HepG2 (cell line): ENCODE results near the gene ZNF277. TPM values are rescaled to one million over a fixed set of nuclear protein-coding genes. Genes with fewer than 3 reads are reported as not detected.

Experiments used
- ARID4A ChIP-seq: sonication (generic); formaldehyde crosslinking; IDR thresholded peaks from 2 replicates; pipeline ENCODE4 v1.5.0; 2020; ENCODE audit warnings: mild to moderate bottlenecking, missing genetic modification reagents, borderline replicate concordance
- ATF3 ChIP-seq: sonication (generic); formaldehyde crosslinking; IDR thresholded peaks from 2 replicates; pipeline ENCODE4 v1.4.0; 2020; ENCODE audit warnings: missing genetic modification reagents
- JUN ChIP-seq: sonication (generic); formaldehyde crosslinking; IDR thresholded peaks from 2 replicates; pipeline ENCODE4 v1.4.0; 2020; ENCODE audit warnings: mild to moderate bottlenecking, missing genetic modification reagents
- MED8 ChIP-seq: sonication (generic); formaldehyde crosslinking; IDR thresholded peaks from 2 replicates; pipeline ENCODE4 v1.8.1; 2023; ENCODE audit warnings: mild to moderate bottlenecking, missing genetic modification reagents; ENCODE audit not compliant: insufficient replicate concordance
- NCOR1 ChIP-seq: fragments of 200-600 bp; sonication (generic); IDR thresholded peaks from 2 replicates; pipeline ENCODE4 v1.7.0; 2017; ENCODE audit warnings: antibody characterized with exemption, low read length, borderline replicate concordance
- PRDM15 ChIP-seq: sonication (generic); formaldehyde crosslinking; IDR thresholded peaks from 2 replicates; pipeline ENCODE4 v1.4.0; 2020; ENCODE audit warnings: missing genetic modification reagents
- RNF219 ChIP-seq: sonication (generic); formaldehyde crosslinking; IDR thresholded peaks from 2 replicates; pipeline ENCODE4 v1.5.0; 2020; ENCODE audit warnings: mild to moderate bottlenecking, missing genetic modification reagents
- XBP1 ChIP-seq: sonication (generic); formaldehyde crosslinking; IDR thresholded peaks from 2 replicates; pipeline ENCODE4 v1.5.0; 2020; ENCODE audit warnings: missing genetic modification reagents
- YY1 ChIP-seq: IDR thresholded peaks from 2 replicates; pipeline ENCODE4 v1.6.1; 2011; ENCODE audit warnings: low read length, low read depth, moderate library complexity, mild to moderate bottlenecking; ENCODE audit not compliant: insufficient read depth, insufficient replicate concordance
- ZBTB8A ChIP-seq: sonication (generic); formaldehyde crosslinking; IDR thresholded peaks from 2 replicates; pipeline ENCODE4 v1.4.0; 2020; ENCODE audit warnings: mild to moderate bottlenecking, low read depth, missing genetic modification reagents, borderline replicate concordance
- ZNF383 ChIP-seq: sonication (generic); formaldehyde crosslinking; IDR thresholded peaks from 2 replicates; pipeline ENCODE4 v1.4.0; 2020; ENCODE audit warnings: missing genetic modification reagents, mild to moderate bottlenecking, borderline replicate concordance
- ZNF552 ChIP-seq: sonication (generic); formaldehyde crosslinking; IDR thresholded peaks from 2 replicates; pipeline ENCODE4 v1.9.0; 2022; ENCODE audit warnings: missing genetic modification reagents, mild to moderate bottlenecking, borderline replicate concordance
- ZNF615 ChIP-seq: sonication (generic); formaldehyde crosslinking; IDR thresholded peaks from 2 replicates; pipeline ENCODE4 v1.5.0; 2020; ENCODE audit warnings: mild to moderate bottlenecking, missing genetic modification reagents, borderline replicate concordance
- ZUFSP ChIP-seq: sonication (generic); formaldehyde crosslinking; IDR thresholded peaks from 2 replicates; pipeline ENCODE4 v1.9.0; 2021; ENCODE audit warnings: missing genetic modification reagents, mild to moderate bottlenecking, borderline replicate concordance
- polyA plus RNA-seq, 8 experiments: library from polyadenylated mRNA; depleted of rRNA in 3 of 8; stranded (reverse) in 7 of 8; unstranded in 1 of 8; fragments of >200 nt; fragmentation: Illumina TruSeq in 4 of 8; extraction: Trizol in 4 of 8; gene quantifications; 2 replicates each; pipeline versions ENCODE4 v1.2.1 to v1.2.3, GENCODE V29; 2011 to 2016; ENCODE audit warnings: low read depth in 4 of 8, missing spikeins in 1 of 8, mixed read lengths in 1 of 8; ENCODE audit not compliant: insufficient read depth in 1 of 8
- total RNA-seq, 5 experiments: library from RNA; depleted of rRNA; stranded (reverse); fragments of >200 nt; fragmentation: Illumina TruSeq; extraction: Trizol; gene quantifications; 2 replicates each; pipeline ENCODE4 v1.2.3, GENCODE V29; 2016; ENCODE audit warnings: low read depth in 1 of 5

ZNF277 gene
- total and polyA plus RNA-seq, 2 of the 13 experiments (the other 11 are each of a cell fraction or from before 2014, with no cell fraction given), result 29.1 to 30.1 TPM

GRCh38 chr7:112205343-112206237 is 905 bp upstream of the ZNF277 start (continued):
- no peak for TF ChIP-seq ZNF615
- TF ChIP-seq YY1, result no peak
- no peak for TF ChIP-seq MED8
- TF ChIP-seq PRDM15 (CRISPR knock-in tag), result no peak
- TF ChIP-seq NCOR1, result peak; percentile 28; the same call in 1 of the 2 replicates
- 0 out of 2 replicates have a peak, but pooled peaks have one; percentile 9 for TF ChIP-seq ZNF383
- TF ChIP-seq JUN (CRISPR knock-in tag), result no peak
- TF ChIP-seq ARID4A (CRISPR knock-in tag), result no peak; the same call in 1 of the 2 replicates
- peak; percentile 11; the same call in 1 of the 2 replicates for TF ChIP-seq ZBTB8A (CRISPR knock-in tag)
- no peak for TF ChIP-seq XBP1 (CRISPR knock-in tag)
- no peak for TF ChIP-seq ZUFSP (CRISPR knock-in tag)
- no peak for TF ChIP-seq ATF3 (CRISPR knock-in tag)
- TF ChIP-seq RNF219 (CRISPR knock-in tag), result no peak
- no peak for TF ChIP-seq ZNF552
